Loucy (cell line): Measurements from ENCODE around the gene SAC3D1.

ENCODE experiments used
- H2AFZ ChIP-seq: fragments of 200-600 bp; sonication (generic); 2 replicates; pipeline ENCODE4 v1.6.0; 2016; ENCODE audit warnings: antibody characterized with exemption, mild to moderate bottlenecking, low read length, moderate library complexity
- H3F3A ChIP-seq: fragments of 200-600 bp; 2 replicates; pipeline ENCODE4 v1.6.0; 2016; ENCODE audit warnings: antibody characterized with exemption, low read depth, mild to moderate bottlenecking
- H3K27me3 ChIP-seq: fragments of 200-600 bp; sonication (generic); 2 replicates; pipeline ENCODE4 v1.6.1; 2014; ENCODE audit warnings: low read length, mild to moderate bottlenecking; ENCODE audit not compliant: insufficient read depth, poor library complexity, severe bottlenecking
- H3K36me3 ChIP-seq: fragments of 200-600 bp; sonication (generic); 2 replicates; pipeline ENCODE4 v1.6.1; 2016; ENCODE audit warnings: low read length; ENCODE audit not compliant: insufficient read depth
- H3K4me1 ChIP-seq: fragments of 200-600 bp; sonication (generic); 2 replicates; pipeline ENCODE4 v1.5.1; 2014; ENCODE audit warnings: low read length, mild to moderate bottlenecking; ENCODE audit not compliant: insufficient read depth, poor library complexity, severe bottlenecking
- H3K4me2 ChIP-seq: fragments of 200-600 bp; sonication (generic); 2 replicates; pipeline ENCODE4 v1.6.0; 2014; ENCODE audit warnings: antibody characterized with exemption, low read length, low read depth, mild to moderate bottlenecking; ENCODE audit not compliant: poor library complexity, severe bottlenecking
- H3K4me3 ChIP-seq: fragments of 200-600 bp; sonication (generic); 2 replicates; pipeline ENCODE4 v1.5.1; 2014; ENCODE audit warnings: low read length, mild to moderate bottlenecking, mixed read lengths; ENCODE audit not compliant: poor library complexity, severe bottlenecking
- H3K79me2 ChIP-seq: fragments of 200-600 bp; sonication (generic); 2 replicates; pipeline ENCODE4 v1.6.1; 2014; ENCODE audit warnings: low read length; ENCODE audit not compliant: insufficient read depth
- H3K9ac ChIP-seq: fragments of 200-600 bp; sonication (generic); 2 replicates; pipeline ENCODE4 v1.6.0; 2014; ENCODE audit warnings: mild to moderate bottlenecking, low read depth, low read length, moderate library complexity; ENCODE audit not compliant: poor library complexity, severe bottlenecking
- H3K9me2 ChIP-seq: fragments of 200-600 bp; sonication (generic); replicated peaks from 2 replicates; pipeline ENCODE4 v1.6.1; 2016; ENCODE audit warnings: low read depth, low read length, mixed read lengths
- H3K9me3 ChIP-seq: fragments of 200-600 bp; sonication (generic); 2 replicates; pipeline ENCODE4 v1.6.1; 2014; ENCODE audit warnings: mild to moderate bottlenecking, antibody characterized with exemption, low read length, low read depth; ENCODE audit not compliant: insufficient read depth
- H4K20me1 ChIP-seq: fragments of 200-600 bp; sonication (generic); 2 replicates; pipeline ENCODE4 v1.6.0; 2014; ENCODE audit warnings: antibody characterized with exemption, low read length, mild to moderate bottlenecking; ENCODE audit not compliant: insufficient read depth, poor library complexity, severe bottlenecking
- EZH2phosphoT487 ChIP-seq: fragments of 200-600 bp; IDR thresholded peaks from 2 replicates; pipeline ENCODE4 v1.6.1; 2018; ENCODE audit warnings: antibody characterized with exemption, mild to moderate bottlenecking, moderate library complexity, borderline replicate concordance
- TF ChIP-seq, protein P1 (sequence below): fragments of 200-600 bp; sonication (generic); conservative IDR thresholded peaks from 2 replicates; pipeline ENCODE4 v1.5.1; 2014; ENCODE audit warnings: mild to moderate bottlenecking, antibody characterized with exemption, low read length

SAC3D1 gene

GRCh38 chr11:65059959-65060824, 19.2 kb downstream of the SAC3D1 start:
- Histone ChIP-seq H2AFZ (peak overlapping the region; percentile 32; the same call in 1 of the 2 replicates), H3K27me3 (no peaks in the 10 kb centered on the region), H3K4me3 (no peak overlapping the region), H3K9me2 (no peaks in the 10 kb centered on the region), H3K36me3 (no peaks in the 10 kb centered on the region), H3F3A (no peaks in the 10 kb centered on the region), H3K79me2 (no peaks in the 10 kb centered on the region), H3K4me1 (no peaks in the 10 kb centered on the region), H4K20me1 (no peaks in the 10 kb centered on the region), H3K4me2 (no peak overlapping the region), H3K9me3 (no peaks in the 10 kb centered on the region), H3K9ac (no peak overlapping the region)
- TF ChIP-seq, protein P1, sequence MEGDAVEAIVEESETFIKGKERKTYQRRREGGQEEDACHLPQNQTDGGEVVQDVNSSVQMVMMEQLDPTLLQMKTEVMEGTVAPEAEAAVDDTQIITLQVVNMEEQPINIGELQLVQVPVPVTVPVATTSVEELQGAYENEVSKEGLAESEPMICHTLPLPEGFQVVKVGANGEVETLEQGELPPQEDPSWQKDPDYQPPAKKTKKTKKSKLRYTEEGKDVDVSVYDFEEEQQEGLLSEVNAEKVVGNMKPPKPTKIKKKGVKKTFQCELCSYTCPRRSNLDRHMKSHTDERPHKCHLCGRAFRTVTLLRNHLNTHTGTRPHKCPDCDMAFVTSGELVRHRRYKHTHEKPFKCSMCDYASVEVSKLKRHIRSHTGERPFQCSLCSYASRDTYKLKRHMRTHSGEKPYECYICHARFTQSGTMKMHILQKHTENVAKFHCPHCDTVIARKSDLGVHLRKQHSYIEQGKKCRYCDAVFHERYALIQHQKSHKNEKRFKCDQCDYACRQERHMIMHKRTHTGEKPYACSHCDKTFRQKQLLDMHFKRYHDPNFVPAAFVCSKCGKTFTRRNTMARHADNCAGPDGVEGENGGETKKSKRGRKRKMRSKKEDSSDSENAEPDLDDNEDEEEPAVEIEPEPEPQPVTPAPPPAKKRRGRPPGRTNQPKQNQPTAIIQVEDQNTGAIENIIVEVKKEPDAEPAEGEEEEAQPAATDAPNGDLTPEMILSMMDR = no peak
- TF ChIP-seq EZH2phosphoT487 = no peak

- Histone ChIP-seq H3K36me3 (no peaks in the 10 kb centered on the region), H3K9me3 (no peaks in the 10 kb centered on the region), H3K79me2 (no peaks in the 10 kb centered on the region), H4K20me1 (no peaks in the 10 kb centered on the region), H3K9ac (no peak overlapping the region), H3K4me1 (no peaks in the 10 kb centered on the region), H3F3A (no peaks in the 10 kb centered on the region), H3K27me3 (no peaks in the 10 kb centered on the region), H2AFZ (no peak overlapping the region), H3K4me2 (no peak overlapping the region), H3K4me3 (no peak overlapping the region), H3K9me2 (no peaks in the 10 kb centered on the region)
- TF ChIP-seq, protein P1 = peak; percentile 45
- TF ChIP-seq EZH2phosphoT487 = no peak
Observed at GRCh38 chr11:65060913-65061408, 20.0 kb downstream of the SAC3D1 start.

GRCh38 chr11:65063532-65063931, 22.5 kb downstream of the SAC3D1 start:
- H3F3A ChIP-seq = no peaks in the 10 kb centered on the region
- no peak overlapping the region for H3K4me2 ChIP-seq
- no peaks in the 10 kb centered on the region for H3K79me2 ChIP-seq
- no peaks in the 10 kb centered on the region for H3K9me3 ChIP-seq
- H3K27me3 ChIP-seq = no peaks in the 10 kb centered on the region
- no peak overlapping the region for H2AFZ ChIP-seq
- no peak overlapping the region for H3K4me3 ChIP-seq
- H3K9ac ChIP-seq = no peak overlapping the region
- TF ChIP-seq EZH2phosphoT487 = no peak
- TF ChIP-seq, protein P1 = no peak
- no peaks in the 10 kb centered on the region for H3K9me2 ChIP-seq
- H4K20me1 ChIP-seq = no peaks in the 10 kb centered on the region
- no peaks in the 10 kb centered on the region for H3K4me1 ChIP-seq
- H3K36me3 ChIP-seq = no peaks in the 10 kb centered on the region
